HTERT RPE-1 (cell line): ENCODE data around the gene EPHB3.

Experiments used
- in situ Hi-C: fragments of 300-500 bp; cut with MboI; formaldehyde crosslinking; loops from 4 replicates; pipeline ENCODE4 v1.14.3; 2020; ENCODE audit warnings: low sequenced_read_pairs

EPHB3 gene

GRCh38 chr3:184563561-184563925 lies 2.0 kb downstream of the EPHB3 start:
- in situ Hi-C loops = no loop called here

- in situ Hi-C loops = no loop called here
These were observed 2.5 kb downstream of the EPHB3 start for GRCh38 chr3:184563941-184564684.

- in situ Hi-C loops = no loop called here
These were observed 3.2 kb downstream of the EPHB3 start for GRCh38 chr3:184564685-184565385.

GRCh38 chr3:184565421-184566211 lies 4.0 kb downstream of the EPHB3 start:
- in situ Hi-C loops = no loop called here

- in situ Hi-C loops = no loop called here
These were observed 5.1 kb downstream of the EPHB3 start for GRCh38 chr3:184566441-184567414.

GRCh38 chr3:184567946-184568559 lies 6.5 kb downstream of the EPHB3 start:
- in situ Hi-C loops = no loop called here

- in situ Hi-C loops = no loop called here
These were observed 7.0 kb downstream of the EPHB3 start for GRCh38 chr3:184568560-184568923.

GRCh38 chr3:184568924-184569829 lies 7.6 kb downstream of the EPHB3 start:
- in situ Hi-C loops = no loop called here

- in situ Hi-C loops = no loop called here
These were observed 8.4 kb downstream of the EPHB3 start for GRCh38 chr3:184570035-184570434.

- in situ Hi-C loops = no loop called here
These were observed 8.9 kb downstream of the EPHB3 start for GRCh38 chr3:184570489-184570888.

- in situ Hi-C loops = no loop called here
These were observed 10.3 kb downstream of the EPHB3 start for GRCh38 chr3:184571750-184572377.

GRCh38 chr3:184572633-184573270 lies 11.2 kb downstream of the EPHB3 start:
- in situ Hi-C loops = no loop called here

- in situ Hi-C loops = no loop called here
These were observed 13.2 kb downstream of the EPHB3 start for GRCh38 chr3:184574515-184575417.

- in situ Hi-C loops = no loop called here
These were observed 14.1 kb downstream of the EPHB3 start for GRCh38 chr3:184575701-184576100.

GRCh38 chr3:184576457-184577240 lies 15.1 kb downstream of the EPHB3 start:
- in situ Hi-C loops = no loop called here

- in situ Hi-C loops = no loop called here
These were observed 16.0 kb downstream of the EPHB3 start for GRCh38 chr3:184577546-184577945.
